ENCODE results near the gene RENBP. TPM values are rescaled to one million over a fixed set of nuclear protein-coding genes. Genes with fewer than 3 reads are reported as not detected.

The RENBP gene
- total RNA-seq, 2 experiments from 2014 or later: 2.8 to 6.2 TPM

DNA sequence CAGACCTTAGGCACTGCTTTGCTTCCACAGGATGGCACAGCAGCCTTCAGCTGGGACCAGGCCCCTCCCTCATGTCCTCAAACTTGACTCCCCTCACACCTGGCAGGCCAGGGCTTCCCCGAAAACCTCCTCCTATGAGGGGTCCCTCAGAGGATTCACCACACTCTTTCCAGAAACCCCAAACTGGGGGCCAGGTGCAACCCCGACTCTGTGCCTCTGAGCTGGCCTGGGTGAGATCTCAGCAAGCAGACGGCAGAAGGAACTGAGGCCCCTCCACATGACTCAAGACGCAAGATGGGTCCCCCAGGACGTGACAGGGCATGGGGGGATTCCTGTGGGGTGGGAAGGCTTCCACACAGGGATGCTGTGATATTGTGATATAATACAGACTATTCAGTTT is 21.0 kb upstream of the RENBP start:
- ChIA-PET CTCF (ENCODE audit: unreplicated experiment) (no interaction called here), POLR2A (no interaction called here)
- Histone ChIP-seq H3K27ac (ENCODE audit: low read depth, low read length, poor library complexity, severe bottlenecking) (no peak overlapping the region), H3K79me2 (ENCODE audit: insufficient read depth, low read depth, low read length) (peaks cover 73% of the 10 kb centered on the region), H2AFZ (ENCODE audit: low read length) (no peak overlapping the region), H3K4me2 (ENCODE audit: low read length) (no peak overlapping the region), H3K4me3 (ENCODE audit: low read depth, low read length, poor library complexity, severe bottlenecking) (no peak overlapping the region), H4K20me1 (ENCODE audit: insufficient read depth, low read length) (peaks cover 14% of the 10 kb centered on the region; the same call in 1 of the 2 replicates), H3K9me3 (ENCODE audit: low read length) (no peaks in the 10 kb centered on the region), H3K9me2 (ENCODE audit: insufficient read depth, low read length) (no peaks in the 10 kb centered on the region), H3K4me1 (ENCODE audit: insufficient read depth, low read length, poor library complexity, severe bottlenecking) (peaks cover 33% of the 10 kb centered on the region), H3K36me3 (ENCODE audit: insufficient read depth, low read length) (peaks cover 94% of the 10 kb centered on the region)
- TF ChIP-seq EZH2phosphoT487 (IDR thresholded peaks at IDR 0.05; ENCODE audit: borderline replicate concordance, low read depth, low read length): no peak
- TF ChIP-seq, protein P1, sequence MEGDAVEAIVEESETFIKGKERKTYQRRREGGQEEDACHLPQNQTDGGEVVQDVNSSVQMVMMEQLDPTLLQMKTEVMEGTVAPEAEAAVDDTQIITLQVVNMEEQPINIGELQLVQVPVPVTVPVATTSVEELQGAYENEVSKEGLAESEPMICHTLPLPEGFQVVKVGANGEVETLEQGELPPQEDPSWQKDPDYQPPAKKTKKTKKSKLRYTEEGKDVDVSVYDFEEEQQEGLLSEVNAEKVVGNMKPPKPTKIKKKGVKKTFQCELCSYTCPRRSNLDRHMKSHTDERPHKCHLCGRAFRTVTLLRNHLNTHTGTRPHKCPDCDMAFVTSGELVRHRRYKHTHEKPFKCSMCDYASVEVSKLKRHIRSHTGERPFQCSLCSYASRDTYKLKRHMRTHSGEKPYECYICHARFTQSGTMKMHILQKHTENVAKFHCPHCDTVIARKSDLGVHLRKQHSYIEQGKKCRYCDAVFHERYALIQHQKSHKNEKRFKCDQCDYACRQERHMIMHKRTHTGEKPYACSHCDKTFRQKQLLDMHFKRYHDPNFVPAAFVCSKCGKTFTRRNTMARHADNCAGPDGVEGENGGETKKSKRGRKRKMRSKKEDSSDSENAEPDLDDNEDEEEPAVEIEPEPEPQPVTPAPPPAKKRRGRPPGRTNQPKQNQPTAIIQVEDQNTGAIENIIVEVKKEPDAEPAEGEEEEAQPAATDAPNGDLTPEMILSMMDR (conservative IDR thresholded peaks at IDR 0.05; ENCODE audit: low read length): no peak
- intact Hi-C loops (cut with micrococcal nuclease; ENCODE audit: unreplicated experiment): loop anchor here (5.0 kb wide), 1 partner anchor 173 kb away; the partner anchor contains the start of genes IDH3G and SSR4
- no peak for DNase-seq (ENCODE audit: low spot score)
- BruUV-seq (replicated peaks): no TSS peak

DNA sequence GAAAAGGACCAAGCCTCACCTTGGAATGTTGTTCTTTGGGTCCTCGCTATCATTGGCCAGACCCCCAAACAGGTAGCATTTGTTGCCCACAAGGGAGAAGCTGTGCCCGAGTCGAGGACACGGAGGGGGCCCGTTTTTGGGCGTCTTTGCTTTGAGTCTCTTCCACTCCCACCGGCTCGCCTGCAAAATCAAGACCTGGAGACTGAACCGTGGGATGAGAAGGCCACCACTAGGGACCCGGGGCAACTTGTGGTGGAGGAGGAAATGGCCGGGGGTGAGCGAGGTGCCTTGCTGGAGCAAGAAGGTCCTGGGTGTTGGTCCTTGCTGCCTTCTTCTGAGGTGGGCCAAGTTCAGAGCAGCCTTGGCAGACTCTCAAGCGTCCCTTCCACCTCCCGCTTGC is 19.7 kb upstream of the RENBP start:
- H3K36me3 ChIP-seq (ENCODE audit: insufficient read depth, low read length): peaks cover 99% of the 10 kb centered on the region
- no TSS peak for BruUV-seq (replicated peaks)
- intact Hi-C loops (cut with micrococcal nuclease; ENCODE audit: unreplicated experiment): no loop called here
- no peak overlapping the region for H3K27ac ChIP-seq (ENCODE audit: low read depth, low read length, poor library complexity, severe bottlenecking)
- H3K79me2 ChIP-seq (ENCODE audit: insufficient read depth, low read depth, low read length): peaks cover 61% of the 10 kb centered on the region
- H3K9me3 ChIP-seq (ENCODE audit: low read length): no peaks in the 10 kb centered on the region
- H3K4me1 ChIP-seq (ENCODE audit: insufficient read depth, low read length, poor library complexity, severe bottlenecking): peaks cover 33% of the 10 kb centered on the region
- no peak for DNase-seq (ENCODE audit: low spot score)
- H2AFZ ChIP-seq (ENCODE audit: low read length): no peak overlapping the region
- H3K9me2 ChIP-seq (ENCODE audit: insufficient read depth, low read length): no peaks in the 10 kb centered on the region
- no peak overlapping the region for H3K4me2 ChIP-seq (ENCODE audit: low read length)
- peaks cover 14% of the 10 kb centered on the region; the same call in 1 of the 2 replicates for H4K20me1 ChIP-seq (ENCODE audit: insufficient read depth, low read length)
- ChIA-PET CTCF (ENCODE audit: unreplicated experiment) (no interaction called here), POLR2A (no interaction called here)
- TF ChIP-seq, protein P1 (conservative IDR thresholded peaks at IDR 0.05; ENCODE audit: low read length): no peak
- TF ChIP-seq EZH2phosphoT487 (IDR thresholded peaks at IDR 0.05; ENCODE audit: borderline replicate concordance, low read depth, low read length): no peak
- no peak overlapping the region for H3K4me3 ChIP-seq (ENCODE audit: low read depth, low read length, poor library complexity, severe bottlenecking)

DNA sequence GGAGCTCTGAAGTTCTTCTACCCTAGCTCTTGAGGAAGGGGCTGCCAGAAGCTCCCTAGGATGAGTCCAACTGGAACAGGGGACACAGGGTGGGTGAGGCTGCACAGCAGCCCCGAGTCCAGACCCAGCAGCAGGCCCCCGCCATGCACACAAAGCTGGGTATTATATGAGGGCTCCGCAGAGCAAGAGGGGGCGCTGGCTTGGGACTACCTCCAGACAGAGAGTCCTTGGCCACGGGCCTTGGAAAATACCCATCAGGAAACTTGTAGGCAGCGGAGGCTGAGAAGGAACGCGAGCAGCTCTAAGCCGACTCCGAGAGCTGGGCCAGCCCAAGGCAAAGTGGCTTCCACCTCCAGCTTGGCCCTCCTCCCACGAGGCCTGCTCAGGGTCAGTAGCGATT is 19.1 kb upstream of the RENBP start:
- H3K9me2 ChIP-seq (ENCODE audit: insufficient read depth, low read length): no peaks in the 10 kb centered on the region
- H3K4me2 ChIP-seq (ENCODE audit: low read length): no peak overlapping the region
- H3K4me1 ChIP-seq (ENCODE audit: insufficient read depth, low read length, poor library complexity, severe bottlenecking): peaks cover 31% of the 10 kb centered on the region
- TF ChIP-seq EZH2phosphoT487 (IDR thresholded peaks at IDR 0.05; ENCODE audit: borderline replicate concordance, low read depth, low read length): no peak
- TF ChIP-seq, protein P1 (conservative IDR thresholded peaks at IDR 0.05; ENCODE audit: low read length): no peak
- H3K36me3 ChIP-seq (ENCODE audit: insufficient read depth, low read length): peaks cover 100% of the 10 kb centered on the region
- no peak overlapping the region for H3K4me3 ChIP-seq (ENCODE audit: low read depth, low read length, poor library complexity, severe bottlenecking)
- intact Hi-C loops (cut with micrococcal nuclease; ENCODE audit: unreplicated experiment): no loop called here
- ChIA-PET CTCF (ENCODE audit: unreplicated experiment) (no interaction called here), POLR2A (interaction anchor here (0.5 kb wide), 1 partner anchor 560 kb away, joined by 5 read pairs; no protein-coding TSS in a partner anchor)
- H3K9me3 ChIP-seq (ENCODE audit: low read length): no peaks in the 10 kb centered on the region
- H2AFZ ChIP-seq (ENCODE audit: low read length): no peak overlapping the region
- DNase-seq (ENCODE audit: low spot score): no peak
- no TSS peak for BruUV-seq (replicated peaks)
- H4K20me1 ChIP-seq (ENCODE audit: insufficient read depth, low read length): peaks cover 13% of the 10 kb centered on the region; the same call in 1 of the 2 replicates
- H3K27ac ChIP-seq (ENCODE audit: low read depth, low read length, poor library complexity, severe bottlenecking): no peak overlapping the region
- H3K79me2 ChIP-seq (ENCODE audit: insufficient read depth, low read depth, low read length): peaks cover 55% of the 10 kb centered on the region
